Coronary artery (tissue), 2 donors: ENCODE data around the gene TTYH2.
A peak's percentile ranks its signal among the peaks of the same experiment; 100 is the strongest.

ENCODE experiments used
- DNase-seq: peaks from one replicate; pipeline ENCODE4 v3.0.0-alpha.2; 2017; ENCODE audit warnings: low spot score
- H3K27ac ChIP-seq, 2 donors: fragments of 200-600 bp; sonication (generic); one replicate each; pipeline ENCODE4 v1.5.1; 2016 to 2019
- H3K4me3 ChIP-seq: fragments of 200-600 bp; sonication (generic); 2 replicates; pipeline ENCODE4 v1.5.1; 2016; ENCODE audit warnings: mild to moderate bottlenecking, moderate library complexity
- CTCF ChIP-seq: fragments of 200-600 bp; sonication (generic); IDR thresholded peaks from one replicate; pipeline ENCODE4 v1.5.1; 2019; ENCODE audit warnings: antibody characterized with exemption

TTYH2 gene

GRCh38 chr17:74244128-74244527, 30.8 kb downstream of the TTYH2 start:
- Histone ChIP-seq H3K4me3 (no peak overlapping the region), H3K27ac (no peak overlapping the region)
- DNase-seq, result no peak
- no peak for TF ChIP-seq CTCF

- TF ChIP-seq CTCF, result no peak
- no peak overlapping the region for H3K4me3 ChIP-seq
- no peak for DNase-seq
- no peak overlapping the region for H3K27ac ChIP-seq
Observed at GRCh38 chr17:74244548-74244947, 31.2 kb downstream of the TTYH2 start.

- no peak for TF ChIP-seq CTCF
- Histone ChIP-seq H3K27ac (peak overlapping the region in 1 of 2 donors; percentile 41), H3K4me3 (no peak overlapping the region)
- DNase-seq, result no peak
Observed at GRCh38 chr17:74245145-74245831, 31.9 kb downstream of the TTYH2 start.

- Histone ChIP-seq H3K27ac (peak overlapping the region in 1 of 2 donors; percentile 41), H3K4me3 (no peak overlapping the region)
- no peak for TF ChIP-seq CTCF
- DNase-seq, result no peak
Observed at GRCh38 chr17:74245871-74246270, 32.5 kb downstream of the TTYH2 start.

- H3K4me3 ChIP-seq, result no peak overlapping the region
- no peak for TF ChIP-seq CTCF
- DNase-seq, result no peak
- H3K27ac ChIP-seq, result no peak overlapping the region
Observed at GRCh38 chr17:74249590-74250270, 36.4 kb downstream of the TTYH2 start.

- Histone ChIP-seq H3K4me3 (no peak overlapping the region), H3K27ac (no peak overlapping the region)
- DNase-seq, result no peak
- TF ChIP-seq CTCF, result no peak
Observed at GRCh38 chr17:74250324-74250995, 37.1 kb downstream of the TTYH2 start.
